ENCODE data around the gene LHFPL3. TPM values are rescaled to one million over a fixed set of nuclear protein-coding genes. Genes with fewer than 3 reads are reported as not detected.

Gene LHFPL3
- polyA plus RNA-seq, 1 of the 3 experiments (the other 2 are of a cell fraction): not detected

DNA sequence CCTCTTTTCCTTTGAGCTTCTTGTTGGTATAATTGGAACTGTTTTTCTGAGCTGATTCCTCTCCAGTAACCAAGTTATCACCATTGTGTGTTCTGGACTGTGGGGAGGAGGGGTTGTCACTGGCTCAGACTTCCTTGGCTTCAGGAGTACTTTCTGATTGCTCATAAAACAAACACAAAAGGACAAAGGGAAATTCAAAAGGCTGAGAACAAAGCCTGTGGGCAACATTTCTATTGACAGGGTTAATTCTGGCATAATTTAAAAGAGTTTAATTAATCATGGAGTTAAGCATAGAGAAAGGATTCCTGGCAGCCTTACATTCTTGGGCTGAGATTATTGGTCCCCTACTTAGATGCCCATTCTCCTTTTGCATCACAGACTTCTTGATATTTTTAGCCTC, 462.7 kb downstream of the LHFPL3 start (continued):
- no peak for TF ChIP-seq MEF2A (IDR thresholded peaks at IDR 0.05; ENCODE audit: borderline replicate concordance, low read depth)
- TF ChIP-seq, protein P1, sequence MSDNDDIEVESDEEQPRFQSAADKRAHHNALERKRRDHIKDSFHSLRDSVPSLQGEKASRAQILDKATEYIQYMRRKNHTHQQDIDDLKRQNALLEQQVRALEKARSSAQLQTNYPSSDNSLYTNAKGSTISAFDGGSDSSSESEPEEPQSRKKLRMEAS (IDR thresholded peaks at IDR 0.05; ENCODE audit: low read depth): no peak
- TF ChIP-seq GATA2 (CRISPR knock-in tag; IDR thresholded peaks at IDR 0.05): no peak
- no peak for TF ChIP-seq EP300 (IDR thresholded peaks at IDR 0.05; ENCODE audit: borderline replicate concordance in 1 of 2, low read depth in 1 of 2, low read length in 1 of 2)
- TF ChIP-seq EZH2phosphoT487 (IDR thresholded peaks at IDR 0.05; ENCODE audit: borderline replicate concordance, low read depth): no peak
- no peak for TF ChIP-seq RXRA (IDR thresholded peaks at IDR 0.05; ENCODE audit: borderline replicate concordance, low read depth)
- no peak for TF ChIP-seq RAD21 (IDR thresholded peaks at IDR 0.05; ENCODE audit: low read length)
- TF ChIP-seq TAF1 (IDR thresholded peaks at IDR 0.05; ENCODE audit: borderline replicate concordance, low read depth, low read length): no peak
- TF ChIP-seq FOSL2 (IDR thresholded peaks at IDR 0.05; ENCODE audit: borderline replicate concordance, low read depth): no peak

DNA sequence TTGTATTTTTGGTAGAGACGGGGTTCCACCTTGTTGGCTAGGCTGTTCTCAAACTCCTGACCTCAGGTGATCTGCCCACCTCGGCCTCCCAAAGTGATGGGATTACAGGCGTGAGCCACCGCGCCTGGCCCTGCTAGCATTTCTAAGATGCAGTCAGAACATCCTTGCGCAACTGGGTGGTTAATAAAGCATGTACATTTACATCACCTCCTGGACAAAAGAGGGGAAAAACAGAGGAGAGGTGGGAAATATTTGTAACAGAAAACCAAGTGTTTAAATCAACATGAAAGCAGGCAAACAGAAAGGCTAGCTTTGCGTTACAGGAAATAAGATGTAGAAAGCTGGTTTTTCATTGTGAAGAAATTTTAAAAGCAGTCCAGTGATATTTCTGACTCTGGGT, 464.7 kb downstream of the LHFPL3 start:
- 13% methylated on average over 7 of the region's 7 CpGs for WGBS (ENCODE audit: low lambda C conversion rate)
- H3K27me3 ChIP-seq (ENCODE audit: insufficient read depth): peaks cover 1% of the 10 kb centered on the region; the same call in 1 of the 2 replicates
- no peak overlapping the region for H3K4me2 ChIP-seq
- no peaks in the 10 kb centered on the region for H4K20me1 ChIP-seq (ENCODE audit: insufficient read depth)
- no peaks in the 10 kb centered on the region for H3K36me3 ChIP-seq (replicated peaks in 1 of 2; ENCODE audit: control insufficient read depth in 1 of 2, insufficient read depth in 2 of 2, low read length in 1 of 2)
- no peak overlapping the region for H2AFZ ChIP-seq (ENCODE audit: low read depth)
- no peaks in the 10 kb centered on the region for H3F3A ChIP-seq (replicated peaks; ENCODE audit: insufficient read depth)
- no peaks in the 10 kb centered on the region for H3K9me2 ChIP-seq
- ChIA-PET CTCF (interaction anchor here (0.8 to 1.6 kb wide), 3 partner anchors 17 to 149 kb away, joined by 3 read pairs; no protein-coding TSS in a partner anchor), POLR2A (no interaction called here)
- H3K9me3 ChIP-seq: no peaks in the 10 kb centered on the region
- DNase-seq: no peak
- H3K27ac ChIP-seq (ENCODE audit: low read depth in 2 of 2, low read length in 1 of 2): no peak overlapping the region
- no peaks in the 10 kb centered on the region for H3K79me2 ChIP-seq (ENCODE audit: insufficient read depth)
- TF ChIP-seq, protein P2, sequence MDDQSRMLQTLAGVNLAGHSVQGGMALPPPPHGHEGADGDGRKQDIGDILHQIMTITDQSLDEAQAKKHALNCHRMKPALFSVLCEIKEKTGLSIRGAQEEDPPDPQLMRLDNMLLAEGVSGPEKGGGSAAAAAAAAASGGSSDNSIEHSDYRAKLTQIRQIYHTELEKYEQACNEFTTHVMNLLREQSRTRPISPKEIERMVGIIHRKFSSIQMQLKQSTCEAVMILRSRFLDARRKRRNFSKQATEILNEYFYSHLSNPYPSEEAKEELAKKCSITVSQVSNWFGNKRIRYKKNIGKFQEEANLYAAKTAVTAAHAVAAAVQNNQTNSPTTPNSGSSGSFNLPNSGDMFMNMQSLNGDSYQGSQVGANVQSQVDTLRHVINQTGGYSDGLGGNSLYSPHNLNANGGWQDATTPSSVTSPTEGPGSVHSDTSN (IDR thresholded peaks at IDR 0.05): no peak
- TF ChIP-seq GATA2 (CRISPR knock-in tag; IDR thresholded peaks at IDR 0.05) (no peak), POLR2AphosphoS5 (IDR thresholded peaks at IDR 0.05; ENCODE audit: low read depth, low read length) (no peak), NFIC (IDR thresholded peaks at IDR 0.05; ENCODE audit: borderline replicate concordance) (no peak), FOXJ3 (CRISPR knock-in tag; IDR thresholded peaks at IDR 0.05) (no peak), NRF1 (IDR thresholded peaks at IDR 0.05; ENCODE audit: low read depth, low read length) (no peak), CHD2 (IDR thresholded peaks at IDR 0.05; ENCODE audit: low read length, partially characterized antibody) (no peak), TEAD4 (IDR thresholded peaks at IDR 0.05; ENCODE audit: borderline replicate concordance, insufficient read depth) (no peak), RAD21 (IDR thresholded peaks at IDR 0.05; ENCODE audit: low read length) (no peak), MXI1 (IDR thresholded peaks at IDR 0.05; ENCODE audit: low read depth, low read length) (no peak), JUND (IDR thresholded peaks at IDR 0.05) (no peak), EZH2phosphoT487 (IDR thresholded peaks at IDR 0.05; ENCODE audit: borderline replicate concordance, low read depth) (no peak), GABPA (IDR thresholded peaks at IDR 0.05; ENCODE audit: low read depth) (no peak), TCF12 (IDR thresholded peaks at IDR 0.05) (no peak), TAF1 (IDR thresholded peaks at IDR 0.05; ENCODE audit: borderline replicate concordance, low read depth, low read length) (no peak), RCOR1 (IDR thresholded peaks at IDR 0.05; ENCODE audit: low read length) (no peak)
- H3K4me3 ChIP-seq (ENCODE audit: low read depth in 2 of 2, low read length in 1 of 2): no peak overlapping the region
- H3K9ac ChIP-seq: no peak overlapping the region
- H3K4me1 ChIP-seq (ENCODE audit: control insufficient read depth in 1 of 2, insufficient read depth in 2 of 2, low read depth in 1 of 2, low read length in 1 of 2): no peaks in the 10 kb centered on the region

Measured in SK-N-SH (cell line).